AG10803 (cell line): ENCODE measurements around the gene COL23A1.
A peak's percentile ranks its signal among the peaks of the same experiment; 100 is the strongest.

Source experiments
- DNase-seq: peaks from one replicate; pipeline ENCODE4 v3.0.0; 2010; ENCODE audit warnings: low read depth
- H3K4me3 ChIP-seq: 2 replicates; pipeline ENCODE4 v1.5.1; 2011; ENCODE audit warnings: mild to moderate bottlenecking, low read length, control low read depth
- TF ChIP-seq, protein P1 (sequence below): conservative IDR thresholded peaks from 2 replicates; pipeline ENCODE4 v1.5.1; 2011; ENCODE audit warnings: mild to moderate bottlenecking, low read length, control low read depth, inconsistent platforms

Gene COL23A1

DNA sequence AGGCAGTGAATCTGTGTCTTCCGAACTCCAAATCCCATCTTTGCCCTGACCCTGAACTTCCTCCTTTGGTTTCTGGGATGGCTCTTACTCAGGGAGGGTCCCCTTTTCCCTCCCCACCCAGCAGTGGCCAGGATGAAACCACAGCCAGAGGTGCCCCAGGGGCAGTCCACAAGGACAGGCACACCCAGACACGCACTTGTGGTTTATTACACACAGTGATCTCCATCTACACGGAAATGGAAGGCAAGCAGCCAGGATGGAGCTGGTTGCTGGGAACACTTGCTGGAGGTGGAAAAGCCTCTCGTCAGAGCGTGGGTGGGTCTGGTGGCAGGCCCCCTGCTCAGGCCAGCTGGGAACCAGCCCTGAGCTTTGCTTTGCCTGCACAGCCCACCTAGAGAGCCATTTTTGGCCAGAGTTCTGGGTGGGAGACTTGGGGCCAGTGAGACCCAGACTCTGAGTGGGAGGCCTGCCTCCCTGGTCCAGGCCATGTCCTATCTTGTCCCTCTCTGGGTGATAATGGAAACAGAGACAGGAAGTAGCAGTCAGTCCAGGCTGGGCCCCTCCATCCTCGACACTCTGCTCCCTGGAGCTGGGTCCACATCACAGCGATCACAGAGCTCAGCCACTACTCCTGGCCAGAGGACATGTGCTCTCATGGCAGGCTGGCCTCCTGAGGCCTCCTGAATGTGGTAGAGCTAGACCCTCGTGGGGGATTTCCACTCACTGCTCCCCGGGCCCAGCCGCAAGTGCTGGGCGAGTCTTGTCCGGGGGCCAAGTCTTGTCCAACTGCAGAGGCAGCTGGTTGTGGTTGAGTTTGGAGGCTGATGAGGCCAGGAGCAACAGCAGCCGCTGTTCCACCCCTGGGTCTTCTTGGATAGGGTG, 352.5 kb downstream of the COL23A1 start:
- TF ChIP-seq, protein P1, sequence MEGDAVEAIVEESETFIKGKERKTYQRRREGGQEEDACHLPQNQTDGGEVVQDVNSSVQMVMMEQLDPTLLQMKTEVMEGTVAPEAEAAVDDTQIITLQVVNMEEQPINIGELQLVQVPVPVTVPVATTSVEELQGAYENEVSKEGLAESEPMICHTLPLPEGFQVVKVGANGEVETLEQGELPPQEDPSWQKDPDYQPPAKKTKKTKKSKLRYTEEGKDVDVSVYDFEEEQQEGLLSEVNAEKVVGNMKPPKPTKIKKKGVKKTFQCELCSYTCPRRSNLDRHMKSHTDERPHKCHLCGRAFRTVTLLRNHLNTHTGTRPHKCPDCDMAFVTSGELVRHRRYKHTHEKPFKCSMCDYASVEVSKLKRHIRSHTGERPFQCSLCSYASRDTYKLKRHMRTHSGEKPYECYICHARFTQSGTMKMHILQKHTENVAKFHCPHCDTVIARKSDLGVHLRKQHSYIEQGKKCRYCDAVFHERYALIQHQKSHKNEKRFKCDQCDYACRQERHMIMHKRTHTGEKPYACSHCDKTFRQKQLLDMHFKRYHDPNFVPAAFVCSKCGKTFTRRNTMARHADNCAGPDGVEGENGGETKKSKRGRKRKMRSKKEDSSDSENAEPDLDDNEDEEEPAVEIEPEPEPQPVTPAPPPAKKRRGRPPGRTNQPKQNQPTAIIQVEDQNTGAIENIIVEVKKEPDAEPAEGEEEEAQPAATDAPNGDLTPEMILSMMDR, result no peak
- DNase-seq, result peak; percentile 66
- no peak overlapping the region for H3K4me3 ChIP-seq

GRCh38 chr5:178236679-178237078, 353.5 kb downstream of the COL23A1 start:
- H3K4me3 ChIP-seq, result no peak overlapping the region
- DNase-seq, result peak; percentile 26

DNA sequence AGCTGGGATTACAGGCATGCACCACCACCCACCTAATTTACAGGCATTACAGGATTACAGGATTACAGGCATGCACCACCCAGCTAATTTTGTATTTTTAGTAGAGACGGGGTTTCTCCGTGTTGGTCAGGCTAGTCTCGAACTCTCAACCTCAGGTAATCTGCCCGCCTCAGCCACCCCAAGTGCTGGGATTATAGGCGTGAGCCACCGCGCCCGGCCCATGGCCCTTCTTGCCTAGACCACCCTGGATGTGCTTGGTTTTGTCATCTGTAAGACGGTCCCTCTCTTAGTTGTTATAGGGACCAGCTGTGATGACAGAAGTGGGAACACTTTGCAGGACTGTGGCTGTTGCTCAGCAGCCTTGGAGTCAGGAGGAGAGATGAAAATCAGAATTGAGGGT, 354.1 kb downstream of the COL23A1 start:
- TF ChIP-seq, protein P1, result no peak
- no peak for DNase-seq
- H3K4me3 ChIP-seq, result no peak overlapping the region

More at GRCh38 chr5:178236679-178237078, 353.5 kb downstream of the COL23A1 start:
- TF ChIP-seq, protein P1, result no peak

- TF ChIP-seq, protein P1, result no peak
- no peak for DNase-seq
- no peak overlapping the region for H3K4me3 ChIP-seq
Observed at GRCh38 chr5:178235588-178235974, 354.6 kb downstream of the COL23A1 start.

GRCh38 chr5:178234750-178235587, 355.2 kb downstream of the COL23A1 start:
- no peak overlapping the region for H3K4me3 ChIP-seq
- TF ChIP-seq, protein P1, result peak; percentile 71
- peak; percentile 50 for DNase-seq

- no peak for DNase-seq
- TF ChIP-seq, protein P1, result no peak
- H3K4me3 ChIP-seq, result no peak overlapping the region
Observed at GRCh38 chr5:178234121-178234749, 356.0 kb downstream of the COL23A1 start.
